GM12878 (cell line): ENCODE results near the gene ZNF10. TPM values are rescaled to one million over a fixed set of nuclear protein-coding genes. Genes with fewer than 3 reads are reported as not detected.
A peak's percentile ranks its signal among the peaks of the same experiment; 100 is the strongest.

Source experiments
- ATF7 ChIP-seq: fragments of 450-650 bp; IDR thresholded peaks from 2 replicates; pipeline ENCODE4 v1.6.1; 2016; ENCODE audit warnings: low read depth, mild to moderate bottlenecking
- CEBPB ChIP-seq, 2 experiments: fragments of 150-350 bp in 1 of 2; IDR thresholded peaks; 2 replicates each; pipeline ENCODE4 v1.6.1; 2012 to 2014; ENCODE audit warnings: low read depth in 2 of 2, low read length in 2 of 2, borderline replicate concordance in 1 of 2, inconsistent platforms in 1 of 2
- FOS ChIP-seq: IDR thresholded peaks from 3 replicates; pipeline ENCODE4 v1.6.1; 2011; ENCODE audit warnings: borderline replicate concordance; ENCODE audit not compliant: insufficient read length; ENCODE audit errors: extremely low read depth
- HDAC6 ChIP-seq: fragments of 200-600 bp; sonication (generic); IDR thresholded peaks from one replicate; pipeline ENCODE4 v1.8.0; 2017; ENCODE audit warnings: antibody characterized with exemption; ENCODE audit not compliant: unreplicated experiment
- IKZF1 ChIP-seq: fragments of 450-650 bp; conservative IDR thresholded peaks from 2 replicates; pipeline ENCODE4 v1.6.1; 2017; ENCODE audit warnings: antibody characterized with exemption, mild to moderate bottlenecking
- IRF4 ChIP-seq: IDR thresholded peaks from 2 replicates; pipeline ENCODE4 v1.6.1; 2011; ENCODE audit warnings: low read depth, low read length
- NR2C2 ChIP-seq: IDR thresholded peaks from 2 replicates; pipeline ENCODE4 v1.6.1; 2011; ENCODE audit warnings: borderline replicate concordance, low read depth; ENCODE audit not compliant: control insufficient read depth, insufficient read length
- NRF1 ChIP-seq: conservative IDR thresholded peaks from 2 replicates; pipeline ENCODE4 v1.6.1; 2011; ENCODE audit warnings: mild to moderate bottlenecking, low read depth, low read length, improper control_type of control experiment
- POLR2A ChIP-seq: IDR thresholded peaks from 2 replicates; pipeline ENCODE4 v1.6.1; 2011; ENCODE audit warnings: low read depth, mild to moderate bottlenecking, low read length
- POLR2AphosphoS2 ChIP-seq: IDR thresholded peaks from 2 replicates; pipeline ENCODE4 v1.6.1; 2011; ENCODE audit warnings: low read depth, mild to moderate bottlenecking, low read length, improper control_type of control experiment, moderate library complexity
- POLR2AphosphoS5 ChIP-seq: IDR thresholded peaks from 2 replicates; pipeline ENCODE4 v1.6.1; 2011; ENCODE audit warnings: mild to moderate bottlenecking, low read length, inconsistent platforms
- RBBP5 ChIP-seq: fragments of 200-600 bp; sonication (generic); conservative IDR thresholded peaks from 2 replicates; pipeline ENCODE4 v1.6.1; 2016
- SMAD1 ChIP-seq: fragments of 450-650 bp; IDR thresholded peaks from 2 replicates; pipeline ENCODE4 v1.6.1; 2018; ENCODE audit warnings: mild to moderate bottlenecking, low read depth; ENCODE audit not compliant: partially characterized antibody
- TCF12 ChIP-seq: IDR thresholded peaks from 2 replicates; pipeline ENCODE4 v1.6.1; 2011; ENCODE audit warnings: low read depth, mild to moderate bottlenecking, low read length
- ZBED1 ChIP-seq: IDR thresholded peaks from 2 replicates; pipeline ENCODE4 v1.6.1; 2016; ENCODE audit warnings: borderline replicate concordance
- ZNF274 ChIP-seq: IDR thresholded peaks from one replicate; pipeline ENCODE4 v1.8.0; 2011; ENCODE audit not compliant: insufficient read length, insufficient read depth
- polyA plus RNA-seq, 11 experiments: library from polyadenylated mRNA; depleted of rRNA in 4 of 11; unstranded in 6 of 11; stranded (reverse) in 5 of 11; fragments of >200 nt; fragmentation: Nextera tagmentation in 4 of 11; fragmentation: Illumina TruSeq in 1 of 11; extraction: Ambion mirVana in 4 of 11; extraction: Trizol in 1 of 11; gene quantifications; 1 replicate in 1 of 11; 2 replicates in 10 of 11; pipeline versions ENCODE4 v1.2.1 to v1.2.3, GENCODE V29; 2011 to 2016; ENCODE audit warnings: inconsistent platforms in 2 of 11, missing spikeins in 2 of 11, low read depth in 1 of 11
- total RNA-seq, 4 experiments: library from RNA; depleted of rRNA in 3 of 4; stranded (reverse); fragments of >200 nt in 3 of 4; fragmentation: Illumina TruSeq in 1 of 4; extraction: Trizol in 1 of 4; gene quantifications; 2 replicates each; pipeline versions ENCODE4 v1.2.1 to v1.2.3, GENCODE V29; 2013 to 2021
- TF ChIP-seq, protein P1 (sequence below): fragments of 450-650 bp; IDR thresholded peaks from 2 replicates; pipeline ENCODE4 v1.6.1; 2018; ENCODE audit warnings: borderline replicate concordance, mild to moderate bottlenecking; ENCODE audit not compliant: partially characterized antibody
- TF ChIP-seq, protein P2 (sequence below): fragments of 450-650 bp; IDR thresholded peaks from 2 replicates; pipeline ENCODE4 v1.6.1; 2016; ENCODE audit warnings: mild to moderate bottlenecking, moderate library complexity, borderline replicate concordance
- TF ChIP-seq, protein P3 (sequence below): IDR thresholded peaks from 2 replicates; pipeline ENCODE4 v1.6.1; 2012; ENCODE audit warnings: low read depth, low read length, improper control_type of control experiment
- TF ChIP-seq, protein P4 (sequence below): fragments of 150-350 bp; IDR thresholded peaks from 2 replicates; pipeline ENCODE4 v1.6.1; 2016; ENCODE audit warnings: low read depth, low read length

Gene ZNF10
- total and polyA plus RNA-seq, 10 of the 15 experiments (the other 5 are each of a cell fraction or from before 2014, with no cell fraction given), result 1.7 to 4.2 (median 2.9) TPM

DNA sequence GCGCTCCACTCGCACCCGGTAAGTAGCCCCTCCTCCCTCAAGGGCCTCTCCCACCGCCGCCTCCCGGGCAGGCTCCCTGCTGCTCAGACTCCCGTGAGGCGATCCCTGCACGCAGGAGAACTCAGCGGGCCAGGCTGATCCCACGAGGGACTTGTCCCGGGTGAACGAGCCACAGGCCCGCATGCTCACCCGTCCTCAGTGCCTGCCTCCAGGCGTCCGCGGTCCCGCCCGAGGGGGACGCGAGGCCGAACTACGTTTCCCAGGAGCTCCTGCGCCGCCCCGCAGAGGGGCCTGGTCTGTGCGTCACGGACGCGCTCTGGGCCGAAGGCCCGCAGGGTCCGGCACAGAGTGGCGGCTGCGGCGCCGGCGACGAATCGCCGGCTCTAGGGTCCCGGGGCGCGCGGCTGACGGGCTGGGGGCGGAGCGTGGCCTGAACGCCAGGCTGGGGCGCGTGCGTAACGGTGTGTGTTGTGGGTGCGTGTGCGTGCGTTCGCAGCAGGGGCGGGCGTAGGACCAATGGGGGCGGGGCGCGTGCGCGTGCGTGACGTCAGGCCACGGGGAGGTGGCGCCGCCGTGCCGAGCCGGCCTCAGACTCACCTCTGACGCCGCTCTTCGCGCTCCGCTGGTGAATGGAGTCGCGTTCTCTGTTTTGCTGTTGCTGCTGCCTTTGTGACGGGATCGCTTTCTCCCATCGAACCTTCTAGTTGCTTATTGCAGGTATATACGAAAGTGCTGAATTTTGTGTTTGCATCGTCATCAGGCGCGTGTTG is at the start of gene ZNF10, which contains the start of gene ZNF891 (continued):
- TF ChIP-seq TCF12 (no peak), IKZF1 (peak; percentile 92), HDAC6 (no peak), CEBPB (IDR thresholded peaks at IDR 0.05; ENCODE audit: borderline replicate concordance in 1 of 2, low read depth in 2 of 2, low read length in 2 of 2) (no peak), RBBP5 (no peak), ZBED1 (no peak), POLR2AphosphoS2 (peak; percentile 46; the same call in 1 of the 2 replicates), NRF1 (peak; percentile 35; the same call in 1 of the 2 replicates), POLR2AphosphoS5 (peak; percentile 96), POLR2A (peak; percentile 91), ZNF274 (no peak), SMAD1 (no peak), NR2C2 (no peak), FOS (no peak), ATF7 (peak; percentile 44), IRF4 (no peak)
- TF ChIP-seq, protein P1, sequence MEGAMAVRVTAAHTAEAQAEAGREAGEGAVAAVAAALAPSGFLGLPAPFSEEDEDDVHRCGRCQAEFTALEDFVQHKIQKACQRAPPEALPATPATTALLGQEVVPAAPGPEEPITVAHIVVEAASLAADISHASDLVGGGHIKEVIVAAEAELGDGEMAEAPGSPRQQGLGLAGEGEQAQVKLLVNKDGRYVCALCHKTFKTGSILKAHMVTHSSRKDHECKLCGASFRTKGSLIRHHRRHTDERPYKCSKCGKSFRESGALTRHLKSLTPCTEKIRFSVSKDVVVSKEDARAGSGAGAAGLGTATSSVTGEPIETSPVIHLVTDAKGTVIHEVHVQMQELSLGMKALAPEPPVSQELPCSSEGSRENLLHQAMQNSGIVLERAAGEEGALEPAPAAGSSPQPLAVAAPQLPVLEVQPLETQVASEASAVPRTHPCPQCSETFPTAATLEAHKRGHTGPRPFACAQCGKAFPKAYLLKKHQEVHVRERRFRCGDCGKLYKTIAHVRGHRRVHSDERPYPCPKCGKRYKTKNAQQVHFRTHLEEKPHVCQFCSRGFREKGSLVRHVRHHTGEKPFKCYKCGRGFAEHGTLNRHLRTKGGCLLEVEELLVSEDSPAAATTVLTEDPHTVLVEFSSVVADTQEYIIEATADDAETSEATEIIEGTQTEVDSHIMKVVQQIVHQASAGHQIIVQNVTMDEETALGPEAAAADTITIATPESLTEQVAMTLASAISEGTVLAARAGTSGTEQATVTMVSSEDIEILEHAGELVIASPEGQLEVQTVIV, result no peak
- TF ChIP-seq, protein P2, sequence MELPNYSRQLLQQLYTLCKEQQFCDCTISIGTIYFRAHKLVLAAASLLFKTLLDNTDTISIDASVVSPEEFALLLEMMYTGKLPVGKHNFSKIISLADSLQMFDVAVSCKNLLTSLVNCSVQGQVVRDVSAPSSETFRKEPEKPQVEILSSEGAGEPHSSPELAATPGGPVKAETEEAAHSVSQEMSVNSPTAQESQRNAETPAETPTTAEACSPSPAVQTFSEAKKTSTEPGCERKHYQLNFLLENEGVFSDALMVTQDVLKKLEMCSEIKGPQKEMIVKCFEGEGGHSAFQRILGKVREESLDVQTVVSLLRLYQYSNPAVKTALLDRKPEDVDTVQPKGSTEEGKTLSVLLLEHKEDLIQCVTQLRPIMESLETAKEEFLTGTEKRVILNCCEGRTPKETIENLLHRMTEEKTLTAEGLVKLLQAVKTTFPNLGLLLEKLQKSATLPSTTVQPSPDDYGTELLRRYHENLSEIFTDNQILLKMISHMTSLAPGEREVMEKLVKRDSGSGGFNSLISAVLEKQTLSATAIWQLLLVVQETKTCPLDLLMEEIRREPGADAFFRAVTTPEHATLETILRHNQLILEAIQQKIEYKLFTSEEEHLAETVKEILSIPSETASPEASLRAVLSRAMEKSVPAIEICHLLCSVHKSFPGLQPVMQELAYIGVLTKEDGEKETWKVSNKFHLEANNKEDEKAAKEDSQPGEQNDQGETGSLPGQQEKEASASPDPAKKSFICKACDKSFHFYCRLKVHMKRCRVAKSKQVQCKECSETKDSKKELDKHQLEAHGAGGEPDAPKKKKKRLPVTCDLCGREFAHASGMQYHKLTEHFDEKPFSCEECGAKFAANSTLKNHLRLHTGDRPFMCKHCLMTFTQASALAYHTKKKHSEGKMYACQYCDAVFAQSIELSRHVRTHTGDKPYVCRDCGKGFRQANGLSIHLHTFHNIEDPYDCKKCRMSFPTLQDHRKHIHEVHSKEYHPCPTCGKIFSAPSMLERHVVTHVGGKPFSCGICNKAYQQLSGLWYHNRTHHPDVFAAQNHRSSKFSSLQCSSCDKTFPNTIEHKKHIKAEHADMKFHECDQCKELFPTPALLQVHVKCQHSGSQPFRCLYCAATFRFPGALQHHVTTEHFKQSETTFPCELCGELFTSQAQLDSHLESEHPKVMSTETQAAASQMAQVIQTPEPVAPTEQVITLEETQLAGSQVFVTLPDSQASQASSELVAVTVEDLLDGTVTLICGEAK, result no peak
- TF ChIP-seq, protein P3, sequence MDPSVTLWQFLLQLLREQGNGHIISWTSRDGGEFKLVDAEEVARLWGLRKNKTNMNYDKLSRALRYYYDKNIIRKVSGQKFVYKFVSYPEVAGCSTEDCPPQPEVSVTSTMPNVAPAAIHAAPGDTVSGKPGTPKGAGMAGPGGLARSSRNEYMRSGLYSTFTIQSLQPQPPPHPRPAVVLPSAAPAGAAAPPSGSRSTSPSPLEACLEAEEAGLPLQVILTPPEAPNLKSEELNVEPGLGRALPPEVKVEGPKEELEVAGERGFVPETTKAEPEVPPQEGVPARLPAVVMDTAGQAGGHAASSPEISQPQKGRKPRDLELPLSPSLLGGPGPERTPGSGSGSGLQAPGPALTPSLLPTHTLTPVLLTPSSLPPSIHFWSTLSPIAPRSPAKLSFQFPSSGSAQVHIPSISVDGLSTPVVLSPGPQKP, result no peak
- TF ChIP-seq, protein P4, sequence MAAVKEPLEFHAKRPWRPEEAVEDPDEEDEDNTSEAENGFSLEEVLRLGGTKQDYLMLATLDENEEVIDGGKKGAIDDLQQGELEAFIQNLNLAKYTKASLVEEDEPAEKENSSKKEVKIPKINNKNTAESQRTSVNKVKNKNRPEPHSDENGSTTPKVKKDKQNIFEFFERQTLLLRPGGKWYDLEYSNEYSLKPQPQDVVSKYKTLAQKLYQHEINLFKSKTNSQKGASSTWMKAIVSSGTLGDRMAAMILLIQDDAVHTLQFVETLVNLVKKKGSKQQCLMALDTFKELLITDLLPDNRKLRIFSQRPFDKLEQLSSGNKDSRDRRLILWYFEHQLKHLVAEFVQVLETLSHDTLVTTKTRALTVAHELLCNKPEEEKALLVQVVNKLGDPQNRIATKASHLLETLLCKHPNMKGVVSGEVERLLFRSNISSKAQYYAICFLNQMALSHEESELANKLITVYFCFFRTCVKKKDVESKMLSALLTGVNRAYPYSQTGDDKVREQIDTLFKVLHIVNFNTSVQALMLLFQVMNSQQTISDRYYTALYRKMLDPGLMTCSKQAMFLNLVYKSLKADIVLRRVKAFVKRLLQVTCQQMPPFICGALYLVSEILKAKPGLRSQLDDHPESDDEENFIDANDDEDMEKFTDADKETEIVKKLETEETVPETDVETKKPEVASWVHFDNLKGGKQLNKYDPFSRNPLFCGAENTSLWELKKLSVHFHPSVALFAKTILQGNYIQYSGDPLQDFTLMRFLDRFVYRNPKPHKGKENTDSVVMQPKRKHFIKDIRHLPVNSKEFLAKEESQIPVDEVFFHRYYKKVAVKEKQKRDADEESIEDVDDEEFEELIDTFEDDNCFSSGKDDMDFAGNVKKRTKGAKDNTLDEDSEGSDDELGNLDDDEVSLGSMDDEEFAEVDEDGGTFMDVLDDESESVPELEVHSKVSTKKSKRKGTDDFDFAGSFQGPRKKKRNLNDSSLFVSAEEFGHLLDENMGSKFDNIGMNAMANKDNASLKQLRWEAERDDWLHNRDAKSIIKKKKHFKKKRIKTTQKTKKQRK, result no peak
